Measurements from ENCODE around the gene WDR45B. TPM values are rescaled to one million over a fixed set of nuclear protein-coding genes. Genes with fewer than 3 reads are reported as not detected.

Gene WDR45B
- total RNA-seq, 1 experiment from 2014 or later = 132 TPM

DNA sequence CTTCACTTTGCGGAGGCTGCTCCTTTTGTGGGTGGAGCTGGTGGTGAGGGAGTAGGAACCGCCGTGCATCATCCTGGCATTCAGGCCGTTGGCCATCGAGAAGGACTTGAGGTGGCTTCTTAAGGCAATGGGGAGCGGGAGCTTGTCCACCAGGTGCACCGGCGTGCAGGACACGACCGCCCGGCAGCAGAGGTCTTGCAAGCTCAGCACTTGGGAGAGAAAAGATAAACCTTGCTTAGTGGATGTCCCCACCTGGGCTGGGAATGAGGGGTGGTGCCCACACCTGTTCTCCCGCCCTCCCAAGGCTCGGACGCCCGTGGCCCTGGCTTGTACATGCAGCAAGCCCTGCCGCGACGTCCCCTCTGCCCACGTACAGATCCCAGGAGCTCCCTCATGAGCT, 9.7 kb upstream of the WDR45B start:
- Histone ChIP-seq H3K4me3 (ENCODE audit: low read depth in 2 of 2, low read length in 2 of 2) (no peak overlapping the region), H3K36me3 (ENCODE audit: control insufficient read depth, insufficient read depth, low read length) (no peaks in the 10 kb centered on the region), H3K4me1 (ENCODE audit: control insufficient read depth, insufficient read depth, low read length) (peaks cover 7% of the 10 kb centered on the region), H3K9me3 (ENCODE audit: control insufficient read depth, insufficient read depth, low read depth, low read length) (no peaks in the 10 kb centered on the region), H3K27ac (ENCODE audit: low read length) (no peak overlapping the region), H3K27me3 (ENCODE audit: control insufficient read depth, insufficient read depth, low read length) (no peaks in the 10 kb centered on the region)
- no peak for ATAC-seq
- ChIA-PET CTCF (interaction anchor here (0.6 to 1.4 kb wide), 2 partner anchors 11 to 25 kb away, joined by 4 to 6 read pairs; no protein-coding TSS in a partner anchor), POLR2A (interaction anchor here (0.6 kb wide), 1 partner anchor 383 kb away, joined by 10 read pairs; no protein-coding TSS in a partner anchor)
- TF ChIP-seq, protein P1, sequence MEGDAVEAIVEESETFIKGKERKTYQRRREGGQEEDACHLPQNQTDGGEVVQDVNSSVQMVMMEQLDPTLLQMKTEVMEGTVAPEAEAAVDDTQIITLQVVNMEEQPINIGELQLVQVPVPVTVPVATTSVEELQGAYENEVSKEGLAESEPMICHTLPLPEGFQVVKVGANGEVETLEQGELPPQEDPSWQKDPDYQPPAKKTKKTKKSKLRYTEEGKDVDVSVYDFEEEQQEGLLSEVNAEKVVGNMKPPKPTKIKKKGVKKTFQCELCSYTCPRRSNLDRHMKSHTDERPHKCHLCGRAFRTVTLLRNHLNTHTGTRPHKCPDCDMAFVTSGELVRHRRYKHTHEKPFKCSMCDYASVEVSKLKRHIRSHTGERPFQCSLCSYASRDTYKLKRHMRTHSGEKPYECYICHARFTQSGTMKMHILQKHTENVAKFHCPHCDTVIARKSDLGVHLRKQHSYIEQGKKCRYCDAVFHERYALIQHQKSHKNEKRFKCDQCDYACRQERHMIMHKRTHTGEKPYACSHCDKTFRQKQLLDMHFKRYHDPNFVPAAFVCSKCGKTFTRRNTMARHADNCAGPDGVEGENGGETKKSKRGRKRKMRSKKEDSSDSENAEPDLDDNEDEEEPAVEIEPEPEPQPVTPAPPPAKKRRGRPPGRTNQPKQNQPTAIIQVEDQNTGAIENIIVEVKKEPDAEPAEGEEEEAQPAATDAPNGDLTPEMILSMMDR (IDR thresholded peaks at IDR 0.05) = no peak
- TF ChIP-seq, protein P2, sequence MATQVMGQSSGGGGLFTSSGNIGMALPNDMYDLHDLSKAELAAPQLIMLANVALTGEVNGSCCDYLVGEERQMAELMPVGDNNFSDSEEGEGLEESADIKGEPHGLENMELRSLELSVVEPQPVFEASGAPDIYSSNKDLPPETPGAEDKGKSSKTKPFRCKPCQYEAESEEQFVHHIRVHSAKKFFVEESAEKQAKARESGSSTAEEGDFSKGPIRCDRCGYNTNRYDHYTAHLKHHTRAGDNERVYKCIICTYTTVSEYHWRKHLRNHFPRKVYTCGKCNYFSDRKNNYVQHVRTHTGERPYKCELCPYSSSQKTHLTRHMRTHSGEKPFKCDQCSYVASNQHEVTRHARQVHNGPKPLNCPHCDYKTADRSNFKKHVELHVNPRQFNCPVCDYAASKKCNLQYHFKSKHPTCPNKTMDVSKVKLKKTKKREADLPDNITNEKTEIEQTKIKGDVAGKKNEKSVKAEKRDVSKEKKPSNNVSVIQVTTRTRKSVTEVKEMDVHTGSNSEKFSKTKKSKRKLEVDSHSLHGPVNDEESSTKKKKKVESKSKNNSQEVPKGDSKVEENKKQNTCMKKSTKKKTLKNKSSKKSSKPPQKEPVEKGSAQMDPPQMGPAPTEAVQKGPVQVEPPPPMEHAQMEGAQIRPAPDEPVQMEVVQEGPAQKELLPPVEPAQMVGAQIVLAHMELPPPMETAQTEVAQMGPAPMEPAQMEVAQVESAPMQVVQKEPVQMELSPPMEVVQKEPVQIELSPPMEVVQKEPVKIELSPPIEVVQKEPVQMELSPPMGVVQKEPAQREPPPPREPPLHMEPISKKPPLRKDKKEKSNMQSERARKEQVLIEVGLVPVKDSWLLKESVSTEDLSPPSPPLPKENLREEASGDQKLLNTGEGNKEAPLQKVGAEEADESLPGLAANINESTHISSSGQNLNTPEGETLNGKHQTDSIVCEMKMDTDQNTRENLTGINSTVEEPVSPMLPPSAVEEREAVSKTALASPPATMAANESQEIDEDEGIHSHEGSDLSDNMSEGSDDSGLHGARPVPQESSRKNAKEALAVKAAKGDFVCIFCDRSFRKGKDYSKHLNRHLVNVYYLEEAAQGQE (IDR thresholded peaks at IDR 0.05; ENCODE audit: insufficient read depth in 1 of 2, low read depth in 2 of 2, low read length in 1 of 2) = no peak
- TF ChIP-seq POLR2AphosphoS5 (IDR thresholded peaks at IDR 0.05; ENCODE audit: low read depth, low read length) (no peak), SIN3A (IDR thresholded peaks at IDR 0.05; ENCODE audit: borderline replicate concordance, insufficient read depth, low read depth, low read length) (no peak), TCF7L2 (IDR thresholded peaks at IDR 0.05; ENCODE audit: low read depth, low read length) (no peak)
- in situ Hi-C loops (cut with HindIII; ENCODE audit: low pct_unique_long_range_greater_than_20kb, low sequenced_read_pairs) = no loop called here
- intact Hi-C loops (cut with micrococcal nuclease; ENCODE audit: unreplicated experiment) = no loop called here
- BruUV-seq (replicated peaks) = no TSS peak
- DNase-seq (ENCODE audit: low read depth, low spot score) = no peak

DNA sequence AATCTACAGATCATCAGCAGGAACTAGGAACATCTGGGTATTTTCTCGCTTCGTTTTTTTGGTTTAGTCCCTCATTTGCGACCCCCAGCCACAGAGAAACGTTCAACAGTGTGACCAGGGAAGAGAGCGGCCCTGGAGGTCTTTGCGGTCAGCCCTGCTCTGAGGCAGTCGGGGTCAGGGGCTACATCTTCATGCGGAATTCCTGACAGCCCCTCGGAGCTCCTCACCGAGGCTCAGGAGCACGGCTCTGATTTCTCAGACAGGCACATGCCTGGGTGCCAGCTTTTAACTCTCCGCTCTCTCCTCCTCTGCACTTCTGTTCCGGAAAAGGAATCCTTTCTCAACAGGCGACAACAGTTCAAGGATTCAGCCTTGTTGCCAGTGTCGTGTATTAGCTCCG, 8.0 kb upstream of the WDR45B start:
- no peak for ATAC-seq
- no peaks in the 10 kb centered on the region for H3K36me3 ChIP-seq (ENCODE audit: control insufficient read depth, insufficient read depth, low read length)
- H3K4me3 ChIP-seq (ENCODE audit: low read depth in 2 of 2, low read length in 2 of 2) = no peak overlapping the region
- no TSS peak for BruUV-seq (replicated peaks)
- H3K9me3 ChIP-seq (ENCODE audit: control insufficient read depth, insufficient read depth, low read depth, low read length) = no peaks in the 10 kb centered on the region
- in situ Hi-C loops (cut with HindIII; ENCODE audit: low pct_unique_long_range_greater_than_20kb, low sequenced_read_pairs) = no loop called here
- POLR2A ChIA-PET = no interaction called here
- intact Hi-C loops (cut with micrococcal nuclease; ENCODE audit: unreplicated experiment) = no loop called here
- H3K27ac ChIP-seq (ENCODE audit: low read length) = no peak overlapping the region
- no peaks in the 10 kb centered on the region for H3K27me3 ChIP-seq (ENCODE audit: control insufficient read depth, insufficient read depth, low read length)
- no peak for TF ChIP-seq POLR2AphosphoS5 (IDR thresholded peaks at IDR 0.05; ENCODE audit: low read depth, low read length)
- TF ChIP-seq, protein P2 (IDR thresholded peaks at IDR 0.05; ENCODE audit: insufficient read depth in 1 of 2, low read depth in 2 of 2, low read length in 1 of 2) = no peak
- TF ChIP-seq, protein P1 (IDR thresholded peaks at IDR 0.05) = no peak
- TF ChIP-seq TCF7L2 (IDR thresholded peaks at IDR 0.05; ENCODE audit: low read depth, low read length) = no peak
- TF ChIP-seq SIN3A (IDR thresholded peaks at IDR 0.05; ENCODE audit: borderline replicate concordance, insufficient read depth, low read depth, low read length) = no peak
- CTCF ChIA-PET = interaction anchor here (0.6 kb wide), 1 partner anchor 24 kb away, joined by 8 read pairs; no protein-coding TSS in a partner anchor
- H3K4me1 ChIP-seq (ENCODE audit: control insufficient read depth, insufficient read depth, low read length) = peaks cover 7% of the 10 kb centered on the region
- DNase-seq (ENCODE audit: low read depth, low spot score) = no peak
